NCI-H146 treated with DMSO at 0.1 percent for 48 hours (cell line): Measurements from ENCODE around the gene TAX1BP1.
A peak's percentile ranks its signal among the peaks of the same experiment; 100 is the strongest.

Experiments used
- DNase-seq: peaks from one replicate; lab custom pipeline; 2025; ENCODE audit not compliant: unreplicated experiment; lab: John Stamatoyannopoulos, UW

Gene TAX1BP1

DNA sequence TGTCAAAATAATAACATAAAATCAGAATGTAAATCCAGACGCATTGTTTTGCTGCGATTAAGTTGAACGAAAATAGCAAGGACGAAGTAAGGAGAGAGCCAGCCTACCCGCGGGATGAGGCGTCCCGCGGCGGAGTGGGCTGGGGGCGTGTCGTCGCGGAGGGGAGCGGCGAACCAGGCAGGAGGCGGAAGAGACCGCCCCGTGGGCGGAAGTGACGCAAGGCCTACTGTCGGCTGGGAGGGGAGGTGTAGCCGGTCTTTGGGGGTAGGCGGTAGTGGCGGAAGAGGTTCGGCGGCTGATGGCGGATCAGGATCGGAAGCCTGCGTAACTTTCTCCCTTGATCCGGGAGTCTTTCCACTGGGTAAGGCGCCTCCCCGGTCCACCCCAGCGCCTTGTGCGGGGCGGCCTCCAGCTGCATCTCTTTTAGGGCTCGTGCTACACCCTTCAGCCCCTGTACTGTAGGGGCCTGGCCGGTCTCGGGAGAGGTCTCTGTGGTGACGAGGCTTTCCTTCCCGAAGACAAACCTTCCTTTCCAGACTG lies at the start of gene TAX1BP1:
Gene TAX1BP1, plus strand, starts transcription at position 254 of the 540 bp plus-strand sequence. CDS start 8,363 bp downstream, outside the sequence.
- DNase-seq = peak; percentile 81

DNA sequence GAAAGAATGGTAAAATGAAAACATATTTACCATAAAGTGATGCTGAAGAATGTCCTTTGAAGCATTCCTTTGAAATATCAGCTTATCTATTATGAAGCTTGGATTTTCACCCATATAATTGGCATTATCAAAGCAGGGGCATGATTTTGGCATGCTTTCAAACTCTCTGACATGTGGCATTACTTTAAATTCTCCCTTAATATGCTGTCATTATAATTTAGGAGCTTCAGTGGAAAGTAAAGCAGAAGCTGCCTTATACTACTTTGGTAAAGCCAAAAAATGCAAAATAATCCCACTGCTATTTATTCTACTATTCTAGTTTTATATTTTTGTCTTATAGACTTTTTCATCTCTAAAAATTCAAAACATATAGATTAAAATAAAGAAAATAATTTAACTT lies 49.3 kb upstream of the TAX1BP1 start:
- no peak for DNase-seq

DNA sequence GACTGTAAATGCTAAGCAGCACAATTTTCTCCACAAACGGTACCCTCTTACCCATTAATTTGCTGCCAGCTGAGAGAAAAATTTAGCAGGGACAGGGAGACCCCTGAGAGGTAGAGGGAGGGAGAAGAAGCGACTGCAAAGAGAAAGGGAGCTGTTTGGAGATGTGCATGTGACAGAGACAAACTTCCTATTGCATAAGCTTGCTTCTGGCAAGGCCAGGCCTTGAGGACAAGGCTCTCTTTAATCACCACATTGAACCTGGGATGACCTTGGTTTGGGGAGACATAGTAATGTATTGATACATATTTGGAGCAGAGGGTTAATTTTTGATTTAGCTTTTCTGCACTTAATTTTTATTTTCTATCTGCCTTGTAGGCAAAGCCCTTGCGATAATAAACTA lies 46.2 kb upstream of the TAX1BP1 start:
- no peak for DNase-seq

DNA sequence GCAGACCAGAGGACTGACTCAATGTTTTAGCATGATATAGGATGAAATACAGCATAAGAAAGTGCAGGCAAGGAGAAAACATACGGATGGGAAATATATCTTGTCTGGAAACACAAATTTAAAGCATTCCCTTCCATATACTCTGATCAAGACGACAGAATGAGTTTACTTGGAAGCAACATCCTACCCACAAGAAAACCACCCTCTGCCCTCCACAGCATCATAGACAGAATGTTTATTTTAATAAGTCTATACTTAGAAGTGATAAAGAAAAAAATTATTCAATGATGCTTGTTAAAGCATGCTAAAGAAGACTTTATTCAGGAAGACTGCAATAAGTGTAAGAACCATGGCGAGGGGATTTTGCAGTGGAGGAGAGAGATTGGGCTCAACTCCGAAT lies 44.9 kb upstream of the TAX1BP1 start:
- no peak for DNase-seq

DNA sequence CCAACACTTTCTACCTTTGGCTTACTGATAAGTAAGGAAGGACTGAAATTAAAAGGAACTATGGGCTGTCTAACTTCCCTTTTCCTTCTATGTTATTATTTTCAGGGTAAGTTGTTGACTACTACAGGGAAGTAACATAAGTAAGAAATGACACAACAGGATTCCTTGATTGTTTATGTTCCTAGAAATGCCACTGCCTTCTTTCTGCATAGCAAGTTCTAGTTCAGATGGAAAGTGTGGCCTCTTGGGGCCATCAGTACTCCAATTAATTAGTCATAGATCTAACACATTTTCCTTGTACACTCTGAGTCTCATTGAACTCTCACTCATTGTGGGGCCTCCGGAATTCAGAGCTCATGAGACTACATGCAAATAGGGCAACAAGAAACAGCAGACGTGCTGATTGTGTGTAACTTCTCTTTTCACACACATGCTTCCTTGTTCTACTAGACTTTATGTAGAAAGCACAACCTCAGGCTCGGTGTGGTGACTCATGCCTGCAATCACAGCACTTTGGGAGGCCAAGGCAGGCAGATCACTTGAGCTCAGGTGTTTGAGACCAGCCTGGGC lies 42.0 kb upstream of the TAX1BP1 start:
- DNase-seq = no peak

DNA sequence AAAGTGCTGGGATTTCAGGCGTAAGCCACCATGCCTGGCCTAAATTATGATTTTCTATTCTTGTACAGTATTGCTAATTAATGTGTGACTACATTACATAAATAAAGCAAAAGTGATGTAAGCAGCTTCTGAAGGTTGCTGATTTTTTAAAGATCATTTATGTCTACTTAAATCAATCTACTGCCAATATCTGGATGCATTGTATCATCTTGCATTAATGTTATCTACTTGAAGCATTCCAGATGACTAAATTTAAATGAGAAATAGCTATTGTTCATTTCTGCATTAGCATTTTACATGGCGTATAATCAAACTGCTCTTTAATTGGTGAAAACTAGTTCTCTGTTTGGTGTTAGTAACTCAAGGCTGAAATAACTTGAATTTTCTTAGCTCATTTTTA lies 40.2 kb upstream of the TAX1BP1 start:
- DNase-seq = no peak

DNA sequence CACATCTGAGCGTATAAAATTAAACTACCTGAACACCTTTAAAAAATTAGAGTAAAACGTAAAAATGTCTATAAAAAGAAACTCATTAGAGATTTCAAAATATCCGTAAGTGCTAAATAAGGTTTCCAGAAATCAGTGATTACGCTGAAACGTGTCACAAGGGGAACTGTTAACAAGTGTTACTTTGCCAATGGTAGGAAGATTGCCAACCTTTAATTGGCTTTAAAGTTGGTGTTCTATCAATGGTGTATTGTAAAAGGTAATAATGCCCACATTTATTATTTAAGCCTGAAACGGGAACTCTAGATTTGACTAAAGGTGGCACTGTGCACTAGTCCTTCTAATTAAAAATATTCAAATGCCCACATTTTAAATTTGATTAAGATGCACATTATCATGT lies 39.5 kb upstream of the TAX1BP1 start:
- no peak for DNase-seq

DNA sequence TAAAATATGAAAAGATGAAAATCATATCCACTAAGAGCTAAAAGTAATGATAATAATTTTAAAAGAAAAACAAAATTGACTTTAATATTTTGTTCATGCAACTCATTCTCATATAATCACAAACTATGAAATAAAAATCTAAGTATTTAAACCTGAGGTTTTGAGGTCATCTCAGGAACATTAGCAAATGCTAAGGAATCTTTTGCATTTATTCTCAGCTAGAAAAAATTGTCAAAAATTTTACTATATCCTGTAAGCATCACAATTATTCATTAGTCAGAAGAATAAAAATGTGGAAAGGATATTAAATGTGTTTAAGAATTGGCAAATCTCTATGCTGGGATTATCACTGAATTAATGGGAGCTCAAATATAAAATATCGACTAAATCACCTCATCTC lies 36.8 kb upstream of the TAX1BP1 start:
- no peak for DNase-seq

DNA sequence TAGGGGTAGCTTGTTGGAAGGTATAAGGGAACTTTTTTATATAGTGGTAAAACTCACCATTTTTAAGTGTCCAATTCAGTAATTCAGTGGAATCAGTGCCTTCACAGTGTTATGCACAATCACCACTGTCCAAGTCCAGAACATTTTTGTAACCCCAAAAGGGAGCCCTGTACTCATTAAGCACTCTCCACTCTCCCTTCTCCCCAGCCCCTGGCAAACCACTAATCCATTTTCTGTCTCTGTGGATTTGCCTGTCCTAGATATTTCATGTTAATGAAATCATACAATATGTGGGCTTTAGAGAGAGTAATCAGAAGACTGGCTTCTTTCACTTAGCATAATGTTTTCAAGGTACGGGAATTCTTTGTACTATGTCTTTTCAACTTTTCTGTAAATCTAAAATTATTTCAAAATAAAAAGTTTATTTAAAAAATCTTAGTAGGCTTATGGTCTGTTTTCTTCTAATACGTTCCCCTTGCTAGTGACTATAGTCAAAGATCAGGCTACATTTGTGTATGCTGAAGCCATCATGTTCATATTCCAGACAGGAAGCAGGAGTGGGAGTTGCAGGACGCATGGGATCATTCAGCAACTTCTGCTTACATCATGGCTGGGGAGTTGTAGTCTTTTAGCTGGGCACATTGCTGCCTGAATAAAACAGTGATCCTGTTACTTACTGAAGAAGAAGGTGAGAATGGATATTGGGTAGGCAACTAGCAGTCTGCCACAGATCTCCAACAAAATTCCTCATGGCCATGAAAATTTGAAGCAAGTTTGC lies 35.4 kb upstream of the TAX1BP1 start:
- DNase-seq = no peak

DNA sequence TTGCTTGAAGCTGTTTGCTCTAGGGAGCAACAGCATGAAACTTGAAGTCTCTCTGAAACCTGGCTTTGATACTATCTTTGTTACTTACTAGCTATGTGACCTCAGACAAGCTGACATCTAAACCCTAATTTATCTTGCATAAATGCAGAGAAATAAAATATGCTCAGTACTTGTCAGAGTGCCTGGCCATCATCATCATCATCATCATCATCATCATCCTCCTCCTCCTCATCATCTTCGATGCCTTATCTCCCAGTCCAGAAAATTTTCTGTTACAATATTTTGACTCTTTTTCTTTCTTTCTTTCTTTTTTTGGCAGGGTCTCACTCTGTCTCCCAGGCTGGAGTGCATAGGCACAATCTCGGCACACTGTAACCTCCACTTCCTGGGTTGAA lies 34.8 kb upstream of the TAX1BP1 start:
- no peak for DNase-seq

DNA sequence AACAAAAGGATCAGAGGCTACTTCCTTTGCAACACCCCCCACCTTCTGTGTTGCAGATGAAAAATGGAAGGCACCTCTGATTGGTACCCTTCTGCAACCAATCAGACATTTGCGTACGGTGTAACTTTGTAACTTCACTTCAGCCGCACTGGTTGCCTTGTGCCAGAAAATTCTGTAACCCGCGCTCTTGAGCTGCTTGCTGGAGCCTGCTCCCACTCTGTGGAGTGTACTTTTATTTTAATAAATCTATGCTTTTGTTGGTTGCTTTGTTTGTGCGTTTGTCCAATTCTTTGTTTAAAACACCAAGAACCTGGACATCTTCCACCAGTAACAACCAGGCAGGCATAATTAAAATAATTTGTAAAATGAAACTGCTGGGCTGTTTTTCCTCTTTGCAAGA lies 31.5 kb upstream of the TAX1BP1 start:
- no peak for DNase-seq

DNA sequence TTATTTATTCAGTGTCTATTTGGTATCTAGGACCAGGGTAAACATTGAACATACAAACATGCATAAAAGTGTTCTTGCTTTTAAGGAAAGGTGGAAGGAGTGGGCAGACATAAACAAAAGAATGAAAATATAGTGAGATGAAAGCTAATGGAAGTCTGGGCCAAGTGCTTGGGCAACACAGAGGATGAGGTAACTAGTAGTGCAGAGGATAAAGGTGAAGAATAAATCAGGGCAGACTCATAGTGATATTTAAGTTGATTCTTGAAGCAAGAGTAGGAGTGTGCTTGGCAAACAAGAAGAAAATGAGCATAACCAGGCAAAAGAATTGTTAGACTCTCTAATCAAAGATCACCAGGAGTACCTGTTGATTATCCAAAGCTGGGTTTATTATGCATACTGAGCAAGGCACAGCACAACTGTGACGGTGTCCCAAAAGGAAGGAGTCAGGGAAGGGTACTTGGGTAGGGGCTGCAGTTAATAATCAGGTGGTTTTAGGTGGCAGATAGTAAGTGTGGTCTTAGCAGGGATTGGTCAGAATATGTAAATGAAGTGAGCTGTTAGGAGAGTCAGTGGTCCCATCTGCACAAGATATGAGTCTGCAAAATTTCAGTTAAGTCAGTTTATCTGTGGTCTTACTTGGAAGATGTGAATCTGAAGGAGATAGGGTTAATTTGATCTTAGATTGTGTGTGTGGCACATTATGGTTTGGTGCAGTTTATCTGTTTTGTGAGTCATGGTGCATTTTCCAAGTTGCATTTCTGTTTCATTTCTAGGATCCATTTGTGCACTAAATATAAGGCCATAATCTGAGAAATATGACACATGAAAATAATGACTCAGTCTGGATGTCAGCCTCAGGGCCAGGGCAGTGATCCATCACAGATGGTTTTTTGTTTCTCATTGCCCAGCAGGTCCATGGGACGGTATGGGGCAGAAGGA lies 30.6 kb upstream of the TAX1BP1 start:
- no peak for DNase-seq

DNA sequence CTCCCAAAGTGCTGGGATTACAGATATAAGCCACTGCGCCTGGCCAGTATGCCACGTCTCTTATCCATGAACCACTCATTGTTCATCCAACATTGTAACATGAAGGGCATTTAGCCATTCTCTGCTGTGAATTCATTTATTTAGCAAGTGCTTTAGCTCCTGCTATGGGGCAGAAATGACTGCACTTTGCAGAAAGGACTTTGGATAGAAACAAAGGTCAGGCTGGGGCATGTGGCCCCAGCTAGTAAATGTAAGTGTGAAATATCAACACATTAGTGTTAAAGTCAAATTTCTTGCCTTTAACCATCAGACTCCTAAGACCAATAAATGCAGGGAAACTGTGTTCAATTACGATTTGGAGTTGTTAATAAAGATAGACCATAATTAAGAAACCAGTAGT lies 27.7 kb upstream of the TAX1BP1 start:
- no peak for DNase-seq

DNA sequence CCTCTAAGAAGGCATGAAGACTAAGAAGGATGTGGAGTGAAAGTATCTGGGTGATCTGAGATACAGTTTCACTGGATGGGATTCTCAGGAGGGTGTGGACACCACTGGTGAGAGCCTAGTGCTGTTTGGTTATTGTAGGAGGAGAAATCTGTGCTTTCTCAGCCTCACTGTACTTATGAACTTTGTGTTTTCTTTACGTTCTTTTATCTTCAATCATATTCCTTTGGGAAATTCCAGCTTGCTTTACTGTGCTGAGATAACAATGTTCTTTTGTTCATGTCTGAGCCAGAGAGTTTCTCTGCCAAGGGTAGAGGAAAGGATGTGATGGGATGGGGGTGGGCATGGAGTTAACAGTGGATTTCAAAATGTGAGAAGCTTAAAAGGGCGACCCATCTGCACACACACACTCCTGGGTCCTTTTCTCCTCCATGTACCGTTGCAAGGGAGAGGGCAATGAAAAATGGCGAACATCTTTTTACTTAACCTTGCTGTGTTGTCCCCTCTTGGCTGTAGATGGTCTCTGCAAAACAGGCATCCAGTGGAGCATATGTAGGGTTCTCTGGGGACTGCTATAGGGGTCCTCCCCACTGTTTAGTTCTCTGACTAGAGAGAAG lies 25.0 kb upstream of the TAX1BP1 start:
- DNase-seq = no peak

DNA sequence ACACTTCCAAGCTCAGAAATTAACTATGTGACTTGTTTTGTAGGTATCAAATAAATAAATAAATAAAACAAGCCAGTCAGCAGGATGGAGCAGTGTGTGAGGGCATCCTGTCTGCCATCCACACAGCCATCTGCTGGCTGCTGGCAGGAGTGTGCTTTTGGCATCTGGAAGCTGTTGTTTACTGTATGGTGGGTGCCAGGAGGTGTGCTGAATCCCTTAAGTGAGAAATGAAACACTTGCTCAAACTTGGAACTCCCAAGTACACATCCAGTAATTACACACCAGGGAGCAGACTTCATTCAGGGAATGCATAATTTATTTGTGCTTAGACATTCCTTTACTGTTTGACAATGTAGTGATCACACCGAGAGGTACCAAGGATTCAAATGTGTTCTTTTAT lies 16.9 kb upstream of the TAX1BP1 start:
- DNase-seq = no peak

DNA sequence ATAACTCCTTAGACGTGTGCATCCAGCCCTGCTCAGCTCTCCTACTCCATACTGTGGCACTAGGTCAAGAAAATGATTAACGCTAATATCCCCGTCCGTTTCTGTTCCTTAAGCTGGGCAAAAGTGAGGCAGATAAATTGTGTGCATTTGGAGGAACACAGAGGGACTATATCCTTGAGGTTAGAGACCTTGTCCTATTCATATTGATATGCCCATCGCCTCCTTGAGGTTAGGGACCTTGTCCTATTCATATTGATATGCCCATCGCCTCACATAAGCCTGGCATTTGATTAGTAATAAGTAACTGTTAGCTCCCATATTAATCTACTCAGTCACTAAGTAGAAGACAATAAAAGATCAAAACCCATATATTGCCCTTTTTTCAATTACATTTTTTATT lies 12.9 kb upstream of the TAX1BP1 start:
- DNase-seq = no peak

DNA sequence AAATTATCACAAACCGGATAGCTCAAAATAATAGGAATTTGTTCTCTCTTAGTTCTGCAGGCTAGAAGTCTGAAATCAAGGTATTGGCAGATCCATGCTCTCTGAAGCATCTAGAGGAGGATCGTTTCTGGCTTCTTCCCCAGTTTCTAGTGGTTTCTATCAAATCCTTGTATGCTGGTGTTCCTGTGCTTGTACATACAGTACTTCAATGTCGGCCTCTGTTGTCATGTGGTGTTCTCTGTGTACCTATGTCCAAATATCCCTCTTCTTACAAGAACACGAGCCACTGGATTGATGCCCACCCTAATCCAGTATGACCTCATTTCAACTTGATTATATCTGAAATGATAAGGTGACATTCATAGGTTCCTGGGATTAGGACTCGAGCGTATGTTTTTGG lies 9.8 kb upstream of the TAX1BP1 start:
- no peak for DNase-seq

DNA sequence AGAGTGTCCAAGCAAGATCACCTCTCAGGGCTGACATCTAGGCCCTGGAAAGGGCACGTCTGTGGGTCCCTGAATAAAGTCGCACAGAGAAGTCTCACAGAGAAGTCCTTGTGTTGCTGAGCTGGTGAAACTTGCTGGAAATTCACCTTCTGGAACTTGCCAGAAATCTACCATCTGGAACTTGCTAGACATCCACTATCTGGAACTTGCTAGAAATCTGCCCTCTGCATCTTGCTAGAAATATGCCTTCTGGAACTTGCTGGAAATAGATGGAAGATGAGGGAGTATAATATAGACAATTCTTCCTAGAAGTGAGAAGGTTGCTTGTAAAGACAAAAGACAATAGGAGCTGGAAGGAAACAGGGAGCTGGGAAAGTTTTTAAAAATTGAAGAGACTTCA lies 5.4 kb upstream of the TAX1BP1 start:
- DNase-seq = no peak

DNA sequence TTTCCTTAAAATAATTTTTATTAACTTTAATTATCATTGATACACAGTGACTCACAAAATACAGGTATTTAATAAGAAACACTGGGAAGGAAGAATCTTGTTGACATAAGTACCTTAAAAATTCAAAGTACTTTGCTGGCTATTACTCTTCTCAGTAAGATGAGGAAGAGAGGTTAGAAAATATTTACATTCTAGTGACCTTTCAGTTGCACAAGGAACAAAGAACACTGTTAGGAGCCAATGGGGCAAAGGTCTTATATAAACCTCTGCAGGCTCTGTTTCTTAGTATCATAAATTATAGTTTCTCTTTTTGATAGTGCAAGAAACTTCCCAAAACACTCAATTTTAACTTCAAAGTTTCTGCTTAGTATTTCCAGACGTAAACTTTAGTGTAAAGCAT lies 4.8 kb upstream of the TAX1BP1 start:
- no peak for DNase-seq

DNA sequence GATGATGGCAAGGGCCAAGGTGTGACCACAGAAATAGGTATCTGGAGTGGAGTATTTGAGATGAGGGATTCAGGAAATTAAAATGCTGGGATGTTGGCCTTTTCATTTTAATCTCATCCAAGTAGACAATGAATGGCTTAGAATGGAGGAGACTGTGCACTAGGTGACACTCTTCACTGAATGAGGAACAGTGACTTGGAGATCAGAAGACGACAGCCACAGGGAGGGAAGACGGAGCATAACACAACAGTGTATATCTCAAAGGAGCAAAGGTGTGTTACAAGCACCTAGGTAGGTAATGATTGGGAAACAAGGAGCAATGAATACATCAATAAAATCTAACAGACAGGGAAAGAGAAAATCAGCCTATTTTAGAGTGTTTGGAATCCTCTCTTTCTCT lies 4.1 kb upstream of the TAX1BP1 start:
- no peak for DNase-seq

DNA sequence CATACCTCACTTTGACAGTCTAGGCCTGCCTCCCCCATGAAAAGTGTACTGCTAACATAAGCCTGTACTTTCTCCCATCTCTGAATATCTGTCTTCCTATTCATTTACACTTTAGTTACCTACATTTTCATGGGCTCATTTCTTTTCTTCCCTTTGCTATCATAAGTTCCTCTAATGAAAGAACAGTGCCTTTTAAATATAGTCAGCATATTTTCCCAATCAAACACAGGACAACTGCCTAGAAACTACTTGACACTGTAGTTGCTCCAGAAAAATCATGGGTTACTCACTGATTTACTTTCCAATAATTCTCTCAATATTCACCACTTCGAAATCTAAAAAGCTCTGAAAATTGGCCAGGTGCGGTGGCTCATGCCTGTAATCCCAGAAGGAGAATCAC lies 2.8 kb upstream of the TAX1BP1 start:
- no peak for DNase-seq
